Breast epithelium (tissue), 3 donors: Measurements from ENCODE around the gene ZNF248.

Experiments used
- CTCF ChIP-seq, 3 donors: fragments of 450-650 bp; IDR thresholded peaks; one replicate each; pipeline ENCODE4 v1.5.1; 2016 to 2017; ENCODE audit warnings: antibody characterized with exemption in 3 of 3, mild to moderate bottlenecking in 3 of 3, moderate library complexity in 3 of 3
- POLR2AphosphoS5 ChIP-seq, 3 donors: sonication (generic); formaldehyde crosslinking; IDR thresholded peaks; one replicate each; pipeline ENCODE4 v1.6.1; 2017; ENCODE audit warnings: antibody characterized with exemption in 3 of 3

GRCh38 chr10:37885850-37886249 is 28.4 kb upstream of the ZNF248 start:
- TF ChIP-seq CTCF (IDR thresholded peaks at IDR 0.05) (no peak), POLR2AphosphoS5 (IDR thresholded peaks at IDR 0.05) (no peak)
